Activated T-cell treated with anti-CD3 and anti-CD28 coated beads, Interleukin-2, amount 50 U/mL, for 1 hour (primary cell): ENCODE data around the gene NVL.
"Not testable (repeated sequence)": the region's sequence is repeated elsewhere in the genome, so short reads cannot be mapped to it uniquely, and the experiment has no call there.

ENCODE experiments used
- DNase-seq: peaks from one replicate; pipeline ENCODE4 v3.0.0-alpha.2; 2020

The NVL gene

GRCh38 chr1:224333939-224334786, 4.2 kb upstream of the NVL start:
- DNase-seq, result no peak

- DNase-seq, result no peak
Measured at GRCh38 chr1:224333309-224333926, 3.4 kb upstream of the NVL start.

GRCh38 chr1:224331824-224332223, 1.9 kb upstream of the NVL start:
- no peak for DNase-seq

DNA sequence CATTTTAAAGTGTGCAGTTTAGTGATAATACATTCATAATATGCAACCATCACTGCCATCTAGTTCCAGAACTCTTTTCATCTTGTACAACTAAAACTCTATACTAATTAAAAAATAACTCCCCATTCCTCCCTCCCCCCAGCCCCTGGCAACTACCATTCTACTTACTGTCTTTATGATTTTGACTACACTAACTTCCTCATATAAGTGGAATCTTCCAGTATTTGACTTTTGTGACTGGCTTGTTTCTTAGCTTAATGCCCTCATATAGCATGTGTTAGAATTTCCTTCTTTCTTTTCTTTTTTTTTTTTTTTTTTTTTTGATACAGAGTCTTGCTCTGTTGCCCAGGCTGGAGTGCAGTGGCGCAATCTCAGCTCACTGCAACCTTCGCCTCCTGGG, 1.4 kb upstream of the NVL start:
- DNase-seq, result no peak

- no peak for DNase-seq
Measured at GRCh38 chr1:224329484-224329841, 509 bp downstream of the NVL start.

DNA sequence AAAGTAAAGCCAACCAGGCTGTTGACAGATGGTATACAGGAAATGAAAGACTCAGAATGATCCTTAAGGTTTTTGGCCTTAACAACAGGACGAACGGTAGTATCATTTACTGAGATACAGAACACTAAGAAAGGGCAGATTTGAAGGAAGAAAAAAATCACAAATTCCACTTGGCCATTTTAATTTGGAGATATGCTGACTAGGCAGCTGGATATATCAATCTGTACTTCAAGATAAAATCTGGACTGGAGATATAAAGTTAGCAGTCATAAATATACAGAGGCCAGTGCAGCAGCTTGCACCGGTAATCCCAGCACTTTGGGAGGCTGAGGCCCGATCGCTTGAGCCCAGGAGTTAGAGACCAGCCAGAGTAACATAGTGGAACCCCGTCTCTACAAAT, 1.3 kb downstream of the NVL start:
- no peak for DNase-seq

- DNase-seq, result no peak
Measured at GRCh38 chr1:224325959-224326358, 4.0 kb downstream of the NVL start.

GRCh38 chr1:224321706-224322105, 8.3 kb downstream of the NVL start:
- no peak for DNase-seq

DNA sequence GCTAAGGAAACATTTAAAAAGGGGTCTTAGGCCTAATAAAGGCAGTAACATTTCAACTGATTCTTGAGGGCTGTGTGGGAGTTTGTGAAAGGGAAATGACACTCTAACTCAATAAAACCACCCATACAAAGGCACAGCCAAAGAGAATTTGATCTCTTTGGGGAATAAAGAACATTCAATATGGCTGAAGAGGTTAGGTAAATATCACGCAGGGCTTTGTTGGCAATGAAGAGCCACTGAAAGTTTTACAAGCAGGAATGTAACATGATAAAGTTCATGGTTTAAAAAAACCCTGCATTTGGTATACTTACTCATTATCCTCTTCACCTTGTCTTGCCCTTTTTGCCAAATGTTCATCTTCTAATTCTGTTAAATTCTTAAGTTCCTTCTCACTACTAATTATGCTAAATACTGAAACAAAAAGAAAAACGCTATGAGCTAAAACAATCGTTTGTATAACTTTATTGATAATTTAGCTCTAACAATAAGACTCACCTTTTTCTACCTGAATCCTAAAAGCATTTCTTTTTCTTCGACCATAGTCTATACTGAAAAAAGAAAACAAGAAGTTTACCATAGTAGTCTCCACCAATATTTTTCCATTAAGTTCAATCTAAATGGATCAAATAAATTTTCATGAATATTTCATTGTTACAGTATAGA, 12.5 kb downstream of the NVL start:
- no peak for DNase-seq

- no peak for DNase-seq
Measured at GRCh38 chr1:224312025-224312424, 17.9 kb downstream of the NVL start.

DNA sequence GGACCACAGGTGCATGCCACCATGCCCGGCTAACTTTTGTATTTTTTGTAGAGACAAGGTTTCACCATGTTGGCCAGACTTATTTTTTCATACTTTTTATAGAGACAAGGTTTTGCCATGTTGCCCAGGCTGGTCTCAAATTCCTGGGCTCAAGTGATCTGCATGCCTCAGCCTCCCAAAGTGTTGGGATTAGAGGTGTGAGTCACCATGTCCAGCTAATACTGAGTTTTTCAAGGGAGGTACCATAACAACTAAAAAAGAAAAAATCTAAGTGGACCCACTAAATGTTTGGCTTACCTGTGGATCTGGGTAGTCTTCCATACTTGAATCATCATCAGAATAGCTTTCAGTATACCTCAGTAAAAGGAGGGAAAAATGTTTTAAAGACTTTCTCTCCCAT, 18.5 kb downstream of the NVL start:
- DNase-seq, result not testable (repeated sequence)

GRCh38 chr1:224308064-224308463, 21.9 kb downstream of the NVL start:
- no peak for DNase-seq

GRCh38 chr1:224304767-224305166, 25.2 kb downstream of the NVL start:
- no peak for DNase-seq

DNA sequence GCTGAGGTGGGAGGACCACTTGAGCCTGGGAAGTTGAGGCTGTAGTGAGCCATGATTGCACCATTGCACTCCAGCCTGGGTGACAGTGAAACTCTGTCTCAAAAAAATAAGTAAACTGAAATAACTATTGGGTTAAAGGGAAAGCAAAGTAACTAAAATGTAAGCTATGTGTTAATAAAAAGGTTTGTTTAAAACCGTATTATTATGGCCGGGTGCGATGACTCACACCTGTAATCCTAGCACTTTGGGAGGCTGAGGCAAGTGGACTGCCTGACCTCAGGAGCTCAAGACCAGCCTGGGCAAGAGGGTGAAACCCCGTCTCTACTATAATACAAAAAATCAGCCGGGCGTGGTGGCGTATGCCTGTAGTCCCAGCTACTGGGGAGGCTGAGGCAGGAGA, 27.0 kb downstream of the NVL start:
- DNase-seq, result no peak

- DNase-seq, result no peak
Measured at GRCh38 chr1:224301391-224301790, 28.6 kb downstream of the NVL start.

- no peak for DNase-seq
Measured at GRCh38 chr1:224300346-224300745, 29.6 kb downstream of the NVL start.

DNA sequence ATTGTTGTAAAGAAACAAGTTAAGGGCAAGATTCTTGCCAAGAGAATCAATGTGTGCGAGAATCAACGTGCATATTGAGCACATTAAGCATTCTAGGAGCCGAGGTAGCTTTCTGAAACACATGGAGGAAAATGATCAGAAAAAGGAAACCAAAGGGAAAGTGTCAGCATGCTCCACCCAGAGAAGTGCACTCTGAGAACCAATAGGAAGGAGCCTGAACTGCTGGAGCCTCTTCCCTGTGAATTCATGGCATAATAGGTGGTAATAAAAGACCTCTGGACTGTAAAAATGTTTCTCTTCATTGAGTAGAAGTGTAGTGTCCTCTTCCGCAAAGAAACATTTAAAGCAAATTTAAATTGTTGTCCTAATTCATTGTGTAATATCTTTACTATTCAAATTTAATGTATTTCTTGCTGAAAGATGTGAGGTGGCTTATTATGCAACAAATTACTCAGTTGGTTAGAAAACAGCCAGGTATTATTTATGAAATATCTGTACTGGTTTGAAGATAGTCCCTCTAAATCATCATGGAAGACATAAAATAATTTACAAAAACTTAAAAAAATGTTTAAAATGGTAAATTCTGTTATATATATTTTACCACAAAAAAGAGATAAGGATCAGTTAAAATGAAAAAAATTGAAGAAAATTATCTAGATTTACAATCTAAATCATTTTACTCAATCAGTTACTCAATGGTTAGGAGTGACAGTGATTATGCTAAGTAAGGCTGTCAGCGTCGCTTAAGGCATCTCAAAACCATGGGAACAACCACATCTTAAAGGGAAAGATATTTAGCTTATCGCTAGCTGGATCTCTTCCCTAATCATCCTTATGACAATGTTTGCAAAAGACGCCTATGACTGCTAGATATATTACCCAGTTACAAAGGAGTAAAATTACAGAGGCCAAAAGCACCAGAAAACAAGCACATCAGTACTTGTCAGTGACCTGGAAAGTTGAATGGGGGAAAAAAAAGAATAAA, 31.3 kb downstream of the NVL start:
- DNase-seq, result no peak

- DNase-seq, result no peak
Measured at GRCh38 chr1:224294775-224295174, 35.2 kb downstream of the NVL start.

DNA sequence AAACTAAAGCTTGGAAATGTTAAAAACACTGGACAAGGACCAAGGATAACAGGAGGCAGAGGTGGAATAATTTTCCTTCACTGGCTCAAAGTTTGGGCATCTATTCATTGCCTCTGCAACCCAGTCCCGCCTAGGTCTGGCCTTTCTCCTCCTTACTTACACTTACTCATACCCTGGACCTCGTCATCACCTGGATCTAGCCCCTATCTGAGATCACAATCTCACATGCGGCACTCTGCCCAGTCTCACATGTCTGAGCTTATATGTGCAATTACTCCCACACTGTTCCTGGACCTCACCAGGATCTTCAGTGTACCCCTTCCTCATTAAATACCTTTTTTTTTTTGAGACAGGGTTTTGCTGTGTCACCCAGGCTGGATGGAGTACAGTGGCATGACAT, 37.6 kb downstream of the NVL start:
- no peak for DNase-seq

- DNase-seq, result no peak
Measured at GRCh38 chr1:224289396-224289795, 40.6 kb downstream of the NVL start.

DNA sequence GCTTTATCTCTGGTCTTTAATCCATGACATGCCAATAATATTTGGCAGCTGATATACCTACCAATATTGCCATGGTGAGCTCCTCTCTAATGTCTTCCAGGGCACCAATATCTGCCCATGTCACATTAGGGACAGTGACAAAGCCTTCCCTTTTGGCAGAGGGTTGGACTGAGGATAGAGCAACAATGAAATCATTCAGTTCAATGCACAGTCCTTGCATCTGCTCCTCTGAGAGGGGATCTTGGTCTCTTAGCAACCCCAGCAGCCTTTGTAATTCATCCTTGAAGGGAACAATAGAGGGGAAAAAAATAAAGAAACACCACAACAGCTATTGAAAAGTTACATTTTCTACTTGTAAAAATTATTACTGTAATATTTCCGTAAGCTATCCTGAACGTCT, 42.3 kb downstream of the NVL start:
- no peak for DNase-seq

GRCh38 chr1:224282140-224282539, 47.8 kb downstream of the NVL start:
- no peak for DNase-seq
